K562 (cell line): Measurements from ENCODE around the gene SLC35B1. TPM values are rescaled to one million over a fixed set of nuclear protein-coding genes. Genes with fewer than 3 reads are reported as not detected.

Experiments used
- ARNT ChIP-seq, 2 experiments: fragments of 450-650 bp; IDR thresholded peaks; 2 replicates each; pipeline ENCODE4 v1.6.1; 2016; ENCODE audit warnings: mild to moderate bottlenecking in 1 of 2
- COPS2 ChIP-seq: fragments of 450-650 bp; conservative IDR thresholded peaks from 2 replicates; pipeline ENCODE4 v1.6.1; 2016; ENCODE audit warnings: mild to moderate bottlenecking, moderate library complexity
- ELF1 ChIP-seq: fragments of 200-800 bp; sonication (Bioruptor generic); IDR thresholded peaks from 2 replicates; pipeline ENCODE4 v1.6.1; 2016; ENCODE audit warnings: missing genetic modification characterization, missing compliant biosample characterization
- FOXK1 ChIP-seq: sonication (generic); formaldehyde crosslinking; IDR thresholded peaks from 2 replicates; pipeline ENCODE4 v1.8.0; 2022; ENCODE audit warnings: missing genetic modification reagents, mild to moderate bottlenecking, borderline replicate concordance
- HDAC8 ChIP-seq: fragments of 450-650 bp; IDR thresholded peaks from 2 replicates; pipeline ENCODE4 v1.6.1; 2016; ENCODE audit warnings: mild to moderate bottlenecking, missing genetic modification characterization, moderate library complexity, missing compliant biosample characterization
- IFI16 ChIP-seq: fragments of 250-450 bp; sonication (Bioruptor Pico); IDR thresholded peaks from 2 replicates; pipeline ENCODE4 v2.1.2; 2022; ENCODE audit warnings: mild to moderate bottlenecking, inconsistent platforms
- IRF2 ChIP-seq: sonication (generic); formaldehyde crosslinking; IDR thresholded peaks from 2 replicates; pipeline ENCODE4 v1.8.1; 2022; ENCODE audit warnings: mild to moderate bottlenecking, missing genetic modification reagents
- KLF13 ChIP-seq: fragments of 450-650 bp; IDR thresholded peaks from 2 replicates; pipeline ENCODE4 v1.6.1; 2016; ENCODE audit warnings: missing genetic modification characterization, low read depth, mild to moderate bottlenecking, missing compliant biosample characterization, moderate library complexity, borderline replicate concordance
- MCM3 ChIP-seq: fragments of 450-650 bp; IDR thresholded peaks from 2 replicates; pipeline ENCODE4 v1.6.1; 2016
- MED1 ChIP-seq: sonication (generic); formaldehyde crosslinking; IDR thresholded peaks from 2 replicates; pipeline ENCODE4 v1.8.1; 2023; ENCODE audit warnings: missing genetic modification reagents, borderline replicate concordance
- NRF1 ChIP-seq, 2 experiments: fragments of 450-650 bp; IDR thresholded peaks in 1 of 2; conservative IDR thresholded peaks in 1 of 2; 2 replicates each; pipeline ENCODE4 v1.6.1; 2014; ENCODE audit warnings: mild to moderate bottlenecking in 2 of 2
- TAL1 ChIP-seq: fragments of 450-650 bp; IDR thresholded peaks from 2 replicates; pipeline ENCODE4 v1.6.1; 2016; ENCODE audit warnings: mild to moderate bottlenecking
- TEAD2 ChIP-seq: fragments of 450-650 bp; IDR thresholded peaks from 2 replicates; pipeline ENCODE4 v1.6.1; 2016; ENCODE audit warnings: missing genetic modification characterization, control low read depth, missing compliant biosample characterization
- polyA plus RNA-seq, 8 experiments: library from polyadenylated mRNA; depleted of rRNA in 4 of 8; stranded (reverse) in 5 of 8; unstranded in 3 of 8; fragments of >200 nt; fragmentation: Nextera tagmentation in 2 of 8; fragmentation: Illumina TruSeq in 1 of 8; extraction: Ambion mirVana in 2 of 8; extraction: Trizol in 1 of 8; gene quantifications; 2 replicates each; pipeline versions ENCODE4 v1.2.1 to v1.2.3, GENCODE V29; 2011 to 2014; ENCODE audit warnings: inconsistent platforms in 1 of 8, missing spikeins in 1 of 8
- total RNA-seq, 7 experiments: library from RNA; depleted of rRNA in 6 of 7; stranded (reverse); fragments of >200 nt in 6 of 7; fragmentation: Illumina TruSeq in 2 of 7; extraction: Trizol in 2 of 7; gene quantifications; 2 replicates each; pipeline versions ENCODE4 v1.2.1 to v1.2.3, GENCODE V29; 2011 to 2021; ENCODE audit warnings: low replicate concordance in 1 of 7
- TF ChIP-seq, protein P1 (sequence below): fragments of 200-600 bp; sonication (generic); IDR thresholded peaks from one replicate; pipeline ENCODE4 v1.6.1; 2012; ENCODE audit warnings: mild to moderate bottlenecking, low read depth, low read length, inconsistent platforms
- TF ChIP-seq, protein P2 (sequence below): fragments of 250-450 bp; sonication (Bioruptor Pico); IDR thresholded peaks from 2 replicates; pipeline ENCODE4 v1.5.0; 2021
- TF ChIP-seq, protein P3 (sequence below): fragments of 450-650 bp; formaldehyde crosslinking; IDR thresholded peaks from 2 replicates; pipeline ENCODE4 v1.4.0; 2020; ENCODE audit warnings: mild to moderate bottlenecking, moderate library complexity

The SLC35B1 gene
- total and polyA plus RNA-seq, 9 of the 15 experiments (the other 6 are each of a cell fraction or from before 2014, with no cell fraction given): 51.4 to 87.9 (median 66.3) TPM

- TF ChIP-seq, protein P1, sequence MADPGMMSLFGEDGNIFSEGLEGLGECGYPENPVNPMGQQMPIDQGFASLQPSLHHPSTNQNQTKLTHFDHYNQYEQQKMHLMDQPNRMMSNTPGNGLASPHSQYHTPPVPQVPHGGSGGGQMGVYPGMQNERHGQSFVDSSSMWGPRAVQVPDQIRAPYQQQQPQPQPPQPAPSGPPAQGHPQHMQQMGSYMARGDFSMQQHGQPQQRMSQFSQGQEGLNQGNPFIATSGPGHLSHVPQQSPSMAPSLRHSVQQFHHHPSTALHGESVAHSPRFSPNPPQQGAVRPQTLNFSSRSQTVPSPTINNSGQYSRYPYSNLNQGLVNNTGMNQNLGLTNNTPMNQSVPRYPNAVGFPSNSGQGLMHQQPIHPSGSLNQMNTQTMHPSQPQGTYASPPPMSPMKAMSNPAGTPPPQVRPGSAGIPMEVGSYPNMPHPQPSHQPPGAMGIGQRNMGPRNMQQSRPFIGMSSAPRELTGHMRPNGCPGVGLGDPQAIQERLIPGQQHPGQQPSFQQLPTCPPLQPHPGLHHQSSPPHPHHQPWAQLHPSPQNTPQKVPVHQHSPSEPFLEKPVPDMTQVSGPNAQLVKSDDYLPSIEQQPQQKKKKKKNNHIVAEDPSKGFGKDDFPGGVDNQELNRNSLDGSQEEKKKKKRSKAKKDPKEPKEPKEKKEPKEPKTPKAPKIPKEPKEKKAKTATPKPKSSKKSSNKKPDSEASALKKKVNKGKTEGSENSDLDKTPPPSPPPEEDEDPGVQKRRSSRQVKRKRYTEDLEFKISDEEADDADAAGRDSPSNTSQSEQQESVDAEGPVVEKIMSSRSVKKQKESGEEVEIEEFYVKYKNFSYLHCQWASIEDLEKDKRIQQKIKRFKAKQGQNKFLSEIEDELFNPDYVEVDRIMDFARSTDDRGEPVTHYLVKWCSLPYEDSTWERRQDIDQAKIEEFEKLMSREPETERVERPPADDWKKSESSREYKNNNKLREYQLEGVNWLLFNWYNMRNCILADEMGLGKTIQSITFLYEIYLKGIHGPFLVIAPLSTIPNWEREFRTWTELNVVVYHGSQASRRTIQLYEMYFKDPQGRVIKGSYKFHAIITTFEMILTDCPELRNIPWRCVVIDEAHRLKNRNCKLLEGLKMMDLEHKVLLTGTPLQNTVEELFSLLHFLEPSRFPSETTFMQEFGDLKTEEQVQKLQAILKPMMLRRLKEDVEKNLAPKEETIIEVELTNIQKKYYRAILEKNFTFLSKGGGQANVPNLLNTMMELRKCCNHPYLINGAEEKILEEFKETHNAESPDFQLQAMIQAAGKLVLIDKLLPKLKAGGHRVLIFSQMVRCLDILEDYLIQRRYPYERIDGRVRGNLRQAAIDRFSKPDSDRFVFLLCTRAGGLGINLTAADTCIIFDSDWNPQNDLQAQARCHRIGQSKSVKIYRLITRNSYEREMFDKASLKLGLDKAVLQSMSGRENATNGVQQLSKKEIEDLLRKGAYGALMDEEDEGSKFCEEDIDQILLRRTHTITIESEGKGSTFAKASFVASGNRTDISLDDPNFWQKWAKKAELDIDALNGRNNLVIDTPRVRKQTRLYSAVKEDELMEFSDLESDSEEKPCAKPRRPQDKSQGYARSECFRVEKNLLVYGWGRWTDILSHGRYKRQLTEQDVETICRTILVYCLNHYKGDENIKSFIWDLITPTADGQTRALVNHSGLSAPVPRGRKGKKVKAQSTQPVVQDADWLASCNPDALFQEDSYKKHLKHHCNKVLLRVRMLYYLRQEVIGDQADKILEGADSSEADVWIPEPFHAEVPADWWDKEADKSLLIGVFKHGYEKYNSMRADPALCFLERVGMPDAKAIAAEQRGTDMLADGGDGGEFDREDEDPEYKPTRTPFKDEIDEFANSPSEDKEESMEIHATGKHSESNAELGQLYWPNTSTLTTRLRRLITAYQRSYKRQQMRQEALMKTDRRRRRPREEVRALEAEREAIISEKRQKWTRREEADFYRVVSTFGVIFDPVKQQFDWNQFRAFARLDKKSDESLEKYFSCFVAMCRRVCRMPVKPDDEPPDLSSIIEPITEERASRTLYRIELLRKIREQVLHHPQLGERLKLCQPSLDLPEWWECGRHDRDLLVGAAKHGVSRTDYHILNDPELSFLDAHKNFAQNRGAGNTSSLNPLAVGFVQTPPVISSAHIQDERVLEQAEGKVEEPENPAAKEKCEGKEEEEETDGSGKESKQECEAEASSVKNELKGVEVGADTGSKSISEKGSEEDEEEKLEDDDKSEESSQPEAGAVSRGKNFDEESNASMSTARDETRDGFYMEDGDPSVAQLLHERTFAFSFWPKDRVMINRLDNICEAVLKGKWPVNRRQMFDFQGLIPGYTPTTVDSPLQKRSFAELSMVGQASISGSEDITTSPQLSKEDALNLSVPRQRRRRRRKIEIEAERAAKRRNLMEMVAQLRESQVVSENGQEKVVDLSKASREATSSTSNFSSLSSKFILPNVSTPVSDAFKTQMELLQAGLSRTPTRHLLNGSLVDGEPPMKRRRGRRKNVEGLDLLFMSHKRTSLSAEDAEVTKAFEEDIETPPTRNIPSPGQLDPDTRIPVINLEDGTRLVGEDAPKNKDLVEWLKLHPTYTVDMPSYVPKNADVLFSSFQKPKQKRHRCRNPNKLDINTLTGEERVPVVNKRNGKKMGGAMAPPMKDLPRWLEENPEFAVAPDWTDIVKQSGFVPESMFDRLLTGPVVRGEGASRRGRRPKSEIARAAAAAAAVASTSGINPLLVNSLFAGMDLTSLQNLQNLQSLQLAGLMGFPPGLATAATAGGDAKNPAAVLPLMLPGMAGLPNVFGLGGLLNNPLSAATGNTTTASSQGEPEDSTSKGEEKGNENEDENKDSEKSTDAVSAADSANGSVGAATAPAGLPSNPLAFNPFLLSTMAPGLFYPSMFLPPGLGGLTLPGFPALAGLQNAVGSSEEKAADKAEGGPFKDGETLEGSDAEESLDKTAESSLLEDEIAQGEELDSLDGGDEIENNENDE: no peak
- no peak for TF ChIP-seq IRF2 (CRISPR knock-in tag)
- TF ChIP-seq MED1 (CRISPR knock-in tag): no peak
- TF ChIP-seq HDAC8 (tag): peak; percentile 89; the same call in 1 of the 2 replicates
- TF ChIP-seq, protein P2, sequence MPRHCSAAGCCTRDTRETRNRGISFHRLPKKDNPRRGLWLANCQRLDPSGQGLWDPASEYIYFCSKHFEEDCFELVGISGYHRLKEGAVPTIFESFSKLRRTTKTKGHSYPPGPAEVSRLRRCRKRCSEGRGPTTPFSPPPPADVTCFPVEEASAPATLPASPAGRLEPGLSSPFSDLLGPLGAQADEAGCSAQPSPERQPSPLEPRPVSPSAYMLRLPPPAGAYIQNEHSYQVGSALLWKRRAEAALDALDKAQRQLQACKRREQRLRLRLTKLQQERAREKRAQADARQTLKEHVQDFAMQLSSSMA (CRISPR knock-in tag): no peak
- TF ChIP-seq TAL1: peak; percentile 100
- peak; percentile 62 to 66 for TF ChIP-seq NRF1 (conservative IDR thresholded peaks at IDR 0.05 in 1 of 2, IDR thresholded peaks at IDR 0.05 in 1 of 2)
- TF ChIP-seq FOXK1 (CRISPR knock-in tag): peak; percentile 87; the same call in 1 of the 2 replicates
- peak; percentile 99 to 100 for TF ChIP-seq ARNT (IDR thresholded peaks at IDR 0.05)
- TF ChIP-seq ELF1: peak; percentile 72
- TF ChIP-seq TEAD2: no peak
- no peak for TF ChIP-seq MCM3
- no peak for TF ChIP-seq IFI16 (CRISPR knock-in tag)
- TF ChIP-seq COPS2: no peak
- TF ChIP-seq, protein P3, sequence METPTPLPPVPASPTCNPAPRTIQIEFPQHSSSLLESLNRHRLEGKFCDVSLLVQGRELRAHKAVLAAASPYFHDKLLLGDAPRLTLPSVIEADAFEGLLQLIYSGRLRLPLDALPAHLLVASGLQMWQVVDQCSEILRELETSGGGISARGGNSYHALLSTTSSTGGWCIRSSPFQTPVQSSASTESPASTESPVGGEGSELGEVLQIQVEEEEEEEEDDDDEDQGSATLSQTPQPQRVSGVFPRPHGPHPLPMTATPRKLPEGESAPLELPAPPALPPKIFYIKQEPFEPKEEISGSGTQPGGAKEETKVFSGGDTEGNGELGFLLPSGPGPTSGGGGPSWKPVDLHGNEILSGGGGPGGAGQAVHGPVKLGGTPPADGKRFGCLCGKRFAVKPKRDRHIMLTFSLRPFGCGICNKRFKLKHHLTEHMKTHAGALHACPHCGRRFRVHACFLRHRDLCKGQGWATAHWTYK (CRISPR knock-in tag): peak; percentile 96
- 0 out of 2 replicates have a peak, but pooled peaks have one; percentile 11 for TF ChIP-seq KLF13 (tag)
These were observed 32.0 kb upstream of the SLC35B1 start (continued) for GRCh38 chr17:49739641-49740271.
